Fibroblast of upper back skin (primary cell): Measurements from ENCODE around the gene TFIP11.

Source experiments
- DNase-seq: peaks from one replicate; pipeline ENCODE4 v3.0.0-alpha.2; 2013

The TFIP11 gene

GRCh38 chr22:26476705-26477340 is 35.5 kb downstream of the TFIP11 start:
- peak; percentile 86 for DNase-seq

GRCh38 chr22:26474682-26475081 is 37.6 kb downstream of the TFIP11 start:
- no peak for DNase-seq

GRCh38 chr22:26471522-26471921 is 40.8 kb downstream of the TFIP11 start:
- peak; percentile 90 for DNase-seq

DNA sequence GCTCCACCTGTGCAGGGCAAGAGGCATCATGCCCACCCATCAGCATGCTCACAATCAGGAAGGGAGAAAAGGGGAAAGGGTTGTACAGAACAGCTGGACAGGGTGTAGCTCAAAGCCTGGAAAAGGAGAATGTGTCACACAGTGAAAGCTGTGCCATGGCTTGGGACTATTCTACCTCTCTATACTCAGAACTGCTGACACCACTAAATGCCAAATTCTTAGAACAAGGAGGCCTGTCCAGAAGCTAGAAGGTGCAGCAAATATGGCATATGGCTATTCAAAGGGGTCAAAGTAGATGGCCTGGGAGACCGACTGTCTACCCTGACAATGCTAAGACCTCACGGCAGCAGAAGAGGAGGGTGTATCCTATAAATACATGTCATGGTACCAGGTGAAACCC is 41.5 kb downstream of the TFIP11 start:
- DNase-seq: no peak

- DNase-seq: no peak
These were observed 46.1 kb downstream of the TFIP11 start for GRCh38 chr22:26466196-26466595.

DNA sequence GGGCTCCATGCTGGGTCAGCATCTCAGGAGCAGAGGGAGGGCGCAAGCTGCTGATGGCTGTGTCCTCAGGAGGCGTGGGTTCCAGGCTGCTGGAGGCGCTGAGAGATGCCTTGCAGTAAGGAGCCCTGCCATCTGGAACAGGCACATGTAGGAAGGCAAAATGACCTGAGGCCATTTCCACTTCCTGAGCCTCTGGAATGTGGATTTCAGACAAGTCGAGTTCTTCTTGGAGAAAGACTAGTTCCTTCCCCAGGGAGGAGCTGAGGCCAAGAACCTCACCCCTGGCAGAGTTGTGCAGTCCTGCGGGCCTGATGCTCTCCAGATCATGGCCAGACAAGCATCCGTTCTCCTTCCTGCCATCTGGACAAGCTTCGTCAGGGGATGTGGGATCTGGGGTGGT is 48.0 kb downstream of the TFIP11 start:
- no peak for DNase-seq

DNA sequence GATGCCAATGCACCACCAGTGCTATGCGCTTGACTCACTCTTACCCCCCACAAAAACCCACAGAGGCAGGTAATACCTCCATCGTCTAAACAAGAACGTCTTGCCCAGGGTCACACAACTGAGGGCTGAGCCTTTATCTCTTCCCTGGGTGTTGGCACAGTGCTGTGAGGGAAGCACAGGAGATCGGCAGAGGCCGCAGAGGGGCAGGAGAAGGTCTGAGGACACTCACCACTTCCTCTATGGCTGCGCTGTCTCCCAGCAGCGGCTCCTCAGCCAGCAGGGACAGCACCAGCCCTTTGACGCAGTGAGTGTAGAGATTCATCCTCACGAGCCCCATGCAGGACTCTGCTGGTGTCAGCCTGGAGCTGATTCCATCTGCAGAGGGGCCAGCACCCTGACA is 48.6 kb downstream of the TFIP11 start:
- DNase-seq: no peak

- DNase-seq: no peak
These were observed 49.1 kb downstream of the TFIP11 start for GRCh38 chr22:26463101-26463661.

- no peak for DNase-seq
These were observed 49.6 kb downstream of the TFIP11 start for GRCh38 chr22:26462641-26463040.

- no peak for DNase-seq
These were observed 50.2 kb downstream of the TFIP11 start for GRCh38 chr22:26462051-26462450.

DNA sequence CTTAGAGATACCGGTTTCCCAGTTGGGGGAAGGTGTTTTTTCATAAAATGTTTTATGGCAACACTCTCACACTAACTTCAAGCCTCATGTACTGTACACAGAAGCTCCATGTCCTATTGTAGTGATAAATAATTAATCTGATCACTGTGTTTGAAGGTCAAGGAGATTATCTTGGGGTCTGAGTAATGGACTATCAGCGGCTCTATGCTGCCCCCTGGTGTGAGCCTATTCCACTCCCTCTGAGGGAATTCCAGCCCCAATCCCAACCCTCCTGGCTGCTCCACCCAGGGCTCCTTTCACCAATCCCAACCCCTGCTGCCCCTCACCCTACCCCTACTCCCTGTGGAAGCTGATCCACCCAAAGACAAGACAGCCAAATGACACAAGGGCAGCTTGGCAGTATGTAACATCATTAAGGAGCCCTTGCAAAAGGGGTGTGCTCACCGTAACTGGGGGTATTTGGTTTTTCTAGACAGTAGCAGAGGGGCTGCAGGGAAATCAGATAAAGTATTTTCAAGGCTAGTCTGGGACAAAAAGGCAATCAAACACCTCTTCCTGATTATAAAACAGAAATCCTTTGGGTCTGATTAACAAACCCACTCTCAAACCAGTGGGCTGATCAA is 51.0 kb downstream of the TFIP11 start:
- peak; percentile 41 for DNase-seq

DNA sequence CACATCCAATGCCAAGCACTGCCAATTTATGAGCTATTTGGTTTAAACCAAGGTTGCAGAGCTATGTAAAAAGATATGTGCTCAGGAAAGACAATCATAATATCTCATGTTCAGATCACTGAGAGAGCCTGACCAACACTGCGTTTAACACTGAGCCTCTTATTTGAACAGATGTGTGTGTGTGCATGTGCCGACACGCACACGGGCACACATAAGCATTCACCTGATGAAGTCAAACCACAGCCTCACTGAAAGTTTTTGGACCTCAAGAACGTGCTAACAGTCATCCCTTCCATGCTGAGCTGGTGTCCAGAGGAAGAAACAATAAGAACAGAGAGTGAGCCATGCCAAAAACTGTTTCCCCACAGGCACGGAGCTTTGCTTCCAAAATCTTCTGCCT is 52.1 kb downstream of the TFIP11 start:
- no peak for DNase-seq

GRCh38 chr22:26457661-26458272 is 54.5 kb downstream of the TFIP11 start:
- DNase-seq: no peak

DNA sequence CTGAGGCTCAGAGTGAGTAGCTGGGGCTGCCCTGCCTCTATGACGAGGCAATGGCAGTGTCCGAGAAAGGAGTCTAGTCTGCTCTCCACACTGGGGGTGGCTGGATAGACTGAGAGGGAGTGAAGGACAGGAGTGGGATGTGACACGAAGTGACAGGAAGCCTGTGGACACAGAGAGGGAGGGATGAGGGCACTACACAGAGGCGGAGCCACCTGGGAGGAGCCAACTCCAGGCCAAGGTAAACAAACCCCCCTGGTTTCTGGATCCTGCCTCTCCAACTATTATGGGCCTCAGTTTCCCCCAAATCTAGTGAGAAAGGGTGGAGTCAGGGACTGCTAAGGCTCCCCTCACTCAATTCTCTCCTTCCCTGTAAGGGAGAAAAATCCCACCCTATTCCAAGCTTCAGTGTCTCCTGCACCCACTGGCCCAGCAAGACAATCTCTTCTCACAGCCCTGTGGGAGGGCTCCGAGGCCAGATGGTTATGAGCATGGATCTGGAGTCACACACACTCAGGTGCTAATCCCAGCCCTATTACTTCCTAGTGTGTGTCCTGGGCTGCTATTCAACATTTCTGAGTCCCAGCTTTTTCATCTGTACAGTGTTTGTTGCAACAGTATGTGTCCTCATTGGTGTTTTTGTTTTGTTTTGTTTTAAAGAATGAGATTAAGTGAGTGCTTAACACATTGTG is 58.3 kb downstream of the TFIP11 start:
- no peak for DNase-seq

DNA sequence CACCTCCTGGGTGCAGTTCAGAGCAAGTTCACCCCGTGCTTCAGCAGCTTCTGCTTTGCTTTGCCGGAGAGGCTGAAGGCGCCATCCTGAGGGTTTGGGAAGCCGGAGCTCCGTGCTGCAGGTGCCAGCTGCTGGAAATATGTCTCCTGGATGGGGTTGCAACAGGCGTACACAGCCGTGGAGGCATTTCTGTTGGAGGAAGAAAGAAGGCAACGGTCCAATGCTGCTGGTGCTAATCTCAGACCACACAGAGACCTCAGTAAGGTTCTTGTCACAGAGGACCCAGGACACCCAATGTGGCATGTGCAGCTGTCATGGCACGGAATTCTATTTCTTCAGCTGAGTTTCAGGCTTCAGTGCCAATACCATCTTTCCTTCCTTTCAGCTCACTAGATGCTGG is 59.1 kb downstream of the TFIP11 start:
- DNase-seq: no peak

DNA sequence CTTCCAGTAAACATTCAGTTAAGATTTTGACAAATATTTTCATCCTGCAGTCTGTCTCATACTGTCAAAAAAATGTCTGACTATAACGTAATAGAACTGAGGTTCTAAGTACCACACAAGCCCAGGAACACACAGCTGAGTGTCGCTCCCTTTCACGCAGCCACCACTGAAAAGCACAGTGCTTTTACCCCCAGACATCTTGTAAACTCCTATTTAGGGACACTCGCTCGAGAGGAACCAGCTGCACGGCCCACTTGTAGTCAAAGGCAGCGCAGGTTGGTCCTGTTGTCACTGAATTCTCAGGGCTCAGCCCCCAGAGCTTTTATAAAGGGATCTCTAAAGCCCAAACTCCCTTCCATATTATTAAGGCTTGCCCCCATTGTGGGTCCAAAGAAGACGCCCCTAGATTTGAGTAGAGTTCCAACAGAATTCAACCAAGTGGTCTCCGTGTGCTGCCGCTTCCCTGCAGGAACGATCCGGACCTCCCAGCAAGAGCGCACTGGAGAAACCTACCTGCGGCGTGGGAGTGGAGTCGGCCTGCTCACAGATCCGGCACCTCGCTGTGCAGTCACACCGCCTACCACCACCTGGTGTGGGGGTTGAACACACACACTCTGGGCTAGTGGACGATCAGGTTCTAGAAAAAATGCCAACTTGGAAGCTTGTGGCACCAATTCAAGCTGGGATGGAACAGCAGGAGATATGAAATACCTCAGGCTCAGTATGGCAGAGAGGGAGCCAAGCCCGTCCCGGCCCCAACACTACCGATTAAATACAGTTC is 59.8 kb downstream of the TFIP11 start:
- DNase-seq: no peak

- DNase-seq: no peak
These were observed 61.7 kb downstream of the TFIP11 start for GRCh38 chr22:26450453-26451185.

DNA sequence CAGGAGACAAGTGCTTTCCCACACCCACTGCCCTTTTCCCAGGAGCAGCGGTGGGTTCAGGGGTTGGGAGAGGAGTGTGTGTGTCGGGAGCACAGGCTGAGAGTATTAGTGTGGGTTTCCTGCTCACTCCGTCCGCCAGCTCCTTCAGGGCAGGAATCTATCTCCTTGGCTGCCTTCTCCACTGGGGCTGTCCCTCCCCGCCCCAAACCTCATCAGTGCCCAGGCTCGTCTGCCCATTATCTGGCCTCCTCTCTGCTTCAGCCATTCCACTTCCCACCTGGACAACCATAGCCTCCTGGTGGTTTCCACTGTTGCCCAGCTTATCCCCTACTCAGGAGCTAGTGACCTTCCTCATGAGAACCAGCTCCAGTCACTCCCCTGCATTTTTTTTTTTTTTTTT is 63.3 kb downstream of the TFIP11 start:
- DNase-seq: no peak

DNA sequence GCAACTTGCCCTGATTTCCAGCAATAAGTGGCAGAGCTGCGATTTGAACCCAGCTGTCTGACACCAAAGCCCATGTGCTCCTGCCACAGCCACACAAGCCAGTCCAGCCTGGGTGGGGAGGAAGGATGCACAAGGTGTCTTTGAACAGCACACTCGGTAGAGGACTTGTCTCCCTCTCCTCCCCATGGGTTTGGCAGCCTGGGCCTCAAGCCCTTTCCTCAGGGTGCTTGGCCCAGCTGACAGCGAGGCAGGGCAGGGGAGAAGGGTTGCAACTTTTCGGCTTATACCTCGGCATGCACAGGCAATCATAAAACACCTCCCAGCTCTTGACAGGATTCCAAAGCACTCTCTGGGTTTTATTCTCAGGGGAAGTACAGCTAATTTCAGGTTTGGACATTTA is 63.9 kb downstream of the TFIP11 start:
- DNase-seq: no peak

DNA sequence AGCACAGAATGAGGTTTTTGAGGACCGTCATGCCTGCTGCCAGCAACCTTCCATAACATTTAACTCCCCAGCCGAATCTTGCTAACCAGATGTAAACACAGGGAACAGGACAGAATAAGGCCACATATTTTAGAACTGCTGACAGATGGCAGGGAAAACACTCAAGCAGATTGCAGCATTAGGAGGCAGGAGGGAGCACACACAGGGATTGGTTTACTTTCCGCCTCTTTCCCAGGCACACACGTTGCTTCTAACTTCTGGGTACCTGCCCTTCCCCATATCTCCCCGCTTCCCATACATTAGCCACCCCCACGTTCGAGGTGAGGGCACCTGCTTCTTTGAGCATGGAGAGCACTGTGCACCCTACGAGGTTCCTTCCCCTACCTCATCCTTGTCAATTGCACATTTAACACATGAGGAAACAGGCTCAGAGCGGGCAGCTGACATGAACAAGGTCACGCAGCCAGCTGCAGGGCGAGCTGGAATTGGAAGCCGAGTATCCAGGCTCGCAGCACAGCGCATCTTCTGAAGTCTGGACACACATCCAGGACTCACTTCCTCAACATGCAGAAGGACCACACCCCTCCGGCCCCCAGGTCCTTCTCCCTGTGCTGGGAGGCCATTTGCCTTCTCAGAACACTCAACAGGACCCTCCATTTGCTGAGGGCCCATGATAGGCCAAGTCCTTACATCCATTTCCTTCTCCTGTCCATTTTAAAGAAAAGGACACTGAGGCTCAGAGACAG is 64.5 kb downstream of the TFIP11 start:
- no peak for DNase-seq

DNA sequence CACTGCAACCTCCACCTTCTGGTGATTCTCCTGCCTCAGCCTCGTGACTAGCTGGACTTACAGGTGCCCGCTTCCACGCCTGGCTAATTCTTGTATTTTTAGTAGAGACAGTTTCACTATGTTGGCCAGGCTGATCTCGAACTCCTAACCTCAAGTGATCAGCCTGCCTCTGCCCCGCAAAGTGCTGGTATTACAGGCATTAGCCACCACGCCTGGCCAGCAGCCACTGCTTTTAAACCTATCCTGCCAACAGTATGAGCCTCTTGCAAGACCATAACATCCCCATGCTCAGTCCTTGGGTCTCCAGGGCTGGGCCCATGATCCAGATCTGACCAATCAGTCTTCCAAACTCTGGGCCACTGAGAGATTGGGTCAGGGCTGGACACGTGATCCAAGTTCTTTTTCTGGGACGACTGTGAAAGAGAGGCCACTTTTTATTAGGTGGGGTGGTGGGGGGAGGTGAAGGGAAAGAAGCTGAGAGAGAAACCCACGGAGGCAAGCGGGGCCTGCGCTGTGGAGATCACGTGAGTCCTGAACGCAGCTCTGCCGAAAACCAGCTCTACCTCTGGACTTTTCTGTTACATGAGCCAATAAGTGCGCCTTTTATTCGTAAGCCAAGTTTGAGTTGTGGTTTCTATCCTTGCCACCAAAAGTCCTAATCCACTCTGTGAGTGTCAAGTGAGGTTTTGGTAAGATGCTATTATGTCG is 65.3 kb downstream of the TFIP11 start:
- no peak for DNase-seq
